HL-60 (cell line): ENCODE measurements around the gene INPP5K.

Experiments
- DNase-seq, 2 experiments: peaks; one replicate each; pipeline ENCODE4 v3.0.0-alpha.2; 2010 to 2020; ENCODE audit warnings: low read depth in 1 of 2, low spot score in 1 of 2
- H3K27ac ChIP-seq: fragments of 250-450 bp; sonication (Bioruptor Pico); replicated peaks from 2 replicates; pipeline ENCODE4 v1.5.1; 2020; ENCODE audit warnings: mild to moderate bottlenecking, moderate library complexity
- H3K27me3 ChIP-seq: fragments of 250-450 bp; sonication (Bioruptor Pico); 2 replicates; pipeline ENCODE4 v1.5.1; 2021; ENCODE audit warnings: mild to moderate bottlenecking, moderate library complexity; ENCODE audit not compliant: insufficient read depth, poor library complexity, severe bottlenecking
- H3K4me3 ChIP-seq: replicated peaks from 2 replicates; pipeline ENCODE4 v1.5.1; 2011; ENCODE audit warnings: mild to moderate bottlenecking, control low read depth, low read length; ENCODE audit not compliant: insufficient read depth
- CTCF ChIP-seq: IDR thresholded peaks from one replicate; pipeline ENCODE4 v1.5.1; 2011; ENCODE audit warnings: low read length, control low read depth, inconsistent platforms; ENCODE audit not compliant: insufficient read depth
- GABPA ChIP-seq: IDR thresholded peaks from 2 replicates; pipeline ENCODE4 v1.6.1; 2012; ENCODE audit warnings: low read depth
- POLR2AphosphoS5 ChIP-seq: IDR thresholded peaks from 2 replicates; pipeline ENCODE4 v1.6.1; 2012; ENCODE audit warnings: low read depth
- REST ChIP-seq: IDR thresholded peaks from 2 replicates; pipeline ENCODE4 v1.6.1; 2012; ENCODE audit warnings: low read depth; ENCODE audit not compliant: insufficient replicate concordance
- SPI1 ChIP-seq: IDR thresholded peaks from 2 replicates; pipeline ENCODE4 v1.6.1; 2012; ENCODE audit warnings: low read depth, mild to moderate bottlenecking, borderline replicate concordance

The INPP5K gene

GRCh38 chr17:1541367-1541904 lies 25.0 kb upstream of the INPP5K start:
- TF ChIP-seq REST (no peak), CTCF (no peak), SPI1 (no peak), POLR2AphosphoS5 (no peak), GABPA (no peak)
- no peak for DNase-seq
- H3K4me3 ChIP-seq = no peak overlapping the region
- no peak overlapping the region for H3K27ac ChIP-seq
- H3K27me3 ChIP-seq = no peaks in the 10 kb centered on the region

GRCh38 chr17:1539811-1540210 lies 23.4 kb upstream of the INPP5K start:
- H3K27ac ChIP-seq = no peak overlapping the region
- DNase-seq = no peak
- H3K27me3 ChIP-seq = no peaks in the 10 kb centered on the region
- no peak overlapping the region for H3K4me3 ChIP-seq
- no peak for TF ChIP-seq GABPA
- no peak for TF ChIP-seq CTCF
- TF ChIP-seq REST = no peak
- no peak for TF ChIP-seq SPI1
- TF ChIP-seq POLR2AphosphoS5 = no peak

- Histone ChIP-seq H3K27me3 (no peaks in the 10 kb centered on the region), H3K27ac (no peak overlapping the region), H3K4me3 (no peak overlapping the region)
- DNase-seq = no peak
- TF ChIP-seq CTCF (no peak), GABPA (no peak), REST (no peak), POLR2AphosphoS5 (no peak), SPI1 (no peak)
These were observed 19.3 kb upstream of the INPP5K start for GRCh38 chr17:1535737-1536136.
